HFF-Myc (cell line): Measurements from ENCODE around the gene CYP4F8.
"Not testable (repeated sequence)": the region's sequence is repeated elsewhere in the genome, so short reads cannot be mapped to it uniquely, and the experiment has no call there.

Experiments
- DNase-seq: peaks from one replicate; pipeline ENCODE4 v3.0.0-alpha.2; 2011; ENCODE audit warnings: low read depth; ENCODE audit errors: extremely low read depth
- H3K4me3 ChIP-seq: replicated peaks from 2 replicates; pipeline ENCODE4 v1.5.1; 2011; ENCODE audit warnings: low read depth, mild to moderate bottlenecking, control low read depth, low read length
- CTCF ChIP-seq: IDR thresholded peaks from 2 replicates; pipeline ENCODE4 v1.5.1; 2012; ENCODE audit warnings: mild to moderate bottlenecking, low read depth, low read length, control low read depth; ENCODE audit errors: missing control alignments

The CYP4F8 gene

DNA sequence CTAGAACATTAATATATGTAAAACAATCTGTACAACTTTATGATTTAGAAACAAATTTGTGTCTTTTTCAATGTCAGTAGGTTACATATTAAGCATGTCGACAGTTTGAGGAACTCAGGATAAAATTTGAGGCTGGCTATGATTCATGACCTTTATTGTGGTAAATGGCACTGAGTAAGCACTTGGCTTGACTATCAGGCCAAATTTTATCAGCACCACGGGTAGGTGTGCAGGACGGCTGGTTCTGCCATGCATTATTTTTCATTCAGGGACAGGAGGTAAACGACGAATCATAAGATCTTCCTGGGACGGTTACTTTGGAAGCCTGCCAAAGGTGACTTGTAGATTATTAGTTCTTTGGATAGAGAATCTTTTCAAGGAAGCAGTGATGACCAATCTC, 19.9 kb upstream of the CYP4F8 start:
- TF ChIP-seq CTCF = no peak
- no peak overlapping the region for H3K4me3 ChIP-seq
- DNase-seq = no peak

GRCh38 chr19:15607978-15608925, 6.8 kb upstream of the CYP4F8 start:
- H3K4me3 ChIP-seq, DNase-seq: not testable (repeated sequence)

- TF ChIP-seq CTCF = no peak
- no peak overlapping the region for H3K4me3 ChIP-seq
- no peak for DNase-seq
Measured at GRCh38 chr19:15609261-15609660, 5.8 kb upstream of the CYP4F8 start.

DNA sequence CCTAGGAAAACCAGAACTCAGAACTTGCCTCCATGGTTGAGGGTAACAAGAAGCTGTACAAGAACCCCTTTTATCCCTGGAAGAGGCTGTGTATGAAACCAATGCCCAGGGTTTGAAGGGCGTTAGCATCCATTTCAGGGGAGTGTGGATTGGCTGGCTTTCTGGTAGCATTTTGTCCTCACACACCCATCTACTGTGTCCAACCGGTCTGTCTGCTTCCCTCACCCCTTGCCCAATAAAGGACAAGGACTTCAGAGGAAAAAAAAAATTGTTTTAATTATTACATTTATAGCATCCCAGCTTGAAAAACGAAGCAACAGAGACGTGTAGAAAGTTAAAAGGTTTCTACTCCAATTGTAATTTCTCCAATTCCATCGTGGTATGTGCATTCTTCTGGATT, 2.7 kb upstream of the CYP4F8 start:
- no peak for TF ChIP-seq CTCF
- H3K4me3 ChIP-seq = no peak overlapping the region
- no peak for DNase-seq

DNA sequence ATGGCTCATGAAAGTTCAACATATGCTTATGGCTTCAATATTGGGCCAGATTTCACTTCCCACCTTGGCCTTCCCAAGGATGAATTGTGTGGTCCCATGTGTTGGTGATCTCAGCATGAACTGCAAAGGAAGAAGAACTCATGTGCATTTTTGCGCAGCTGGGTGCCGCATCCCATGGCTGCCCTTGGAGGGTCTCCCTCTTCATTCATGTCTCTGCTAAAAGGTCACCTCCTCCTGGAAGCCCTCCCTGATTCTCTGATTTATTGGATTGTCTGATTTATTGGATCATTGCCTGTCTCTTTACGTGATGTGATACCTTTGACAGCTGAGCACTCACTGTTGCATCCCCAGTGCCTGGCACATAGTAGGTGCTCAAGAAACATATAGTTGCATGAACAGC, 1.7 kb upstream of the CYP4F8 start:
- TF ChIP-seq CTCF = no peak
- no peak overlapping the region for H3K4me3 ChIP-seq

GRCh38 chr19:15615526-15615925, 508 bp downstream of the CYP4F8 start:
- no peak for DNase-seq
- H3K4me3 ChIP-seq = no peak overlapping the region
- no peak for TF ChIP-seq CTCF

More for the DNA sequence above, 1.7 kb upstream of the CYP4F8 start:
- no peak for DNase-seq

GRCh38 chr19:15616183-15616582, 1.2 kb downstream of the CYP4F8 start:
- DNase-seq = no peak
- no peak overlapping the region for H3K4me3 ChIP-seq
- no peak for TF ChIP-seq CTCF
